Endometrial microvascular endothelial cells (primary cell): ENCODE data around the gene DNAJB6. TPM values are rescaled to one million over a fixed set of nuclear protein-coding genes. Genes with fewer than 3 reads are reported as not detected.

Experiments used
- in situ Hi-C: cut with HindIII; loops from 2 replicates; pipeline ENCODE4 v1.10.0; 2017; ENCODE audit warnings: low sequenced_read_pairs, low pct_unique_long_range_greater_than_20kb; ENCODE audit errors: inconsistent ontology term
- total RNA-seq: library from RNA; depleted of rRNA; stranded (reverse); fragments of >200 nt; gene quantifications from one replicate; pipeline ENCODE4 v1.2.3, GENCODE V29; 2015; ENCODE audit errors: inconsistent ontology term

Gene DNAJB6
- total RNA-seq = 132 TPM

DNA sequence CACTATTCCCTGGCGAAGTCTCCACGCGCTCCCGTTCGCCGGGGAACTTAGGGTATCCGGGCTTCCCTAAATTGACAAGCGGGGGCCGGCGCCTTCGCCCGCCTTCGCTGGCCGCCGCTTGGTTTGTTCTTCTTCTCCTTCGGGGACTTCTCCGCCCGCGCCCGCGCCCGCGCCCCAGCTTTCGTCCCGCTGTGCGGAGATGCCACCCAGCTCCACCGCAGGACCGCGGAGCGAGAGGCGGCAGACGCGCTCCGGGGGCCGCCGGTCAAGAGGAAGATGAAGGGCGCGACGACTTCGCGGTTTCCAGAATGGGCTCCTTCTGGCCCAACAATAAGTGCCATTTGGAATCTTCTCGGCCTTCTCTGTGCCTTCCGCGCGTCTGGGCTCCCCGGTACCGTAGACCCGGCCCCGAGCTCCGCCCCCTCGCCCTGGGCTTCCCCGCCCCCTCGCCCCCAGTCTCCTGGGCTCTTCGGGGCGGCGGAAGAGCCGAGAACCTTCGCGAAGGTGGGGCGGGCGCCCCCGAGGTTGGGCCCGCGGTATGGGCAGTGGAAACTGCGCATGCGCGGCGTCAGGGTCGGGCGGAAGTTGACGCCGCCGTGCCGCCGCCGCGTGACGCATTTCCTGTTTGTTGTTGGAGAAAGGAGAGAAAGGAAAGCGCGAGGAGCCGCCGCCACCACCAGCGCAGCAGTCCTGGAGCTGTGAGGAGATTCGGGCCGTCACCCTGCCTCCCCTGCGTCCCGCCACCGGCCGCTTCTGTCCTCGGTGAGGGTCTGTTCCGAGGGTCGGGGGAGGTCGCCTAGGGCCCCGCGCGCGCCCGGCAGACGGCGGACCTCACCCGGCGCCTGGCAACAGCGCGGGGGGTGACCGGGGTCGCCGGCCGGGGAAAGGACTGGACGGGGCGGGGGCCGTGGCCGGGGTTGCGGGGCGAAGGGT is at the start of gene DNAJB6:
TSS of gene DNAJB6 (plus strand) at position 622 of the 933 bp plus-strand sequence. CDS start 21,569 bp downstream, outside the sequence.
- in situ Hi-C loops = no loop called here

DNA sequence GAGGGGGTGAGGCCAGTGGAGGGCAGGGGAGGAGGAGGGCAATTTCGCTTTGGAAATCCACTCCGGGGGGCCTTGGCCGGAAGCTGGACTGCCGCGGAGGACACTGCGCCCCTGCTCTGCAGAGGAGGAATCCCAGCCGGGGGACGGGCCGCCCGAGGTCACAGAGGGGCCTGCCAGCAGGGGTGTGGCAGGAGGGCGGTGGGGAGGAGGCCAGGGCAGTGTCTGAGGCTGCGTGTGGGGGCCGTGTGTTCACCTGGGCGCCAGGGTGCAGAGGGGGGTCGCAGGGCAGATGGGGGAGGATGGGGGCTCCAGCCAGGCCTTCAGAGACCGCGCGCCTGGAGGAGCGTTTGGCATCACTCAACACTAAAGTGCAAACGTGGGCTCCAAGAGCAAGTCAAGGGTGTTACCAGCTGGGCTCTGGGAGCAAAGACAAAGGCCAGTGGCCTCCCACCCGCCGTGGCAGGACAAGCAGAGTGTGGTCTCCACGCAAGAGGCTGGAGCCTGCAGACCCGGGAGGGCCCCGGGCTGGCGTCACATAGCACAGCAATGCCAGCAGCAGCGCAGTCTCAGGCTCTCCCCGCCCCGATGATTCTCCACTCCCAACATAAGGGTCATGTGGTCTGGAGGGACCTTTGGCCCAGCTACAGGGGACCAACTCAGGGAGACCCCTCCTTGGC is 45.3 kb upstream of the DNAJB6 start:
- in situ Hi-C loops = no loop called here

DNA sequence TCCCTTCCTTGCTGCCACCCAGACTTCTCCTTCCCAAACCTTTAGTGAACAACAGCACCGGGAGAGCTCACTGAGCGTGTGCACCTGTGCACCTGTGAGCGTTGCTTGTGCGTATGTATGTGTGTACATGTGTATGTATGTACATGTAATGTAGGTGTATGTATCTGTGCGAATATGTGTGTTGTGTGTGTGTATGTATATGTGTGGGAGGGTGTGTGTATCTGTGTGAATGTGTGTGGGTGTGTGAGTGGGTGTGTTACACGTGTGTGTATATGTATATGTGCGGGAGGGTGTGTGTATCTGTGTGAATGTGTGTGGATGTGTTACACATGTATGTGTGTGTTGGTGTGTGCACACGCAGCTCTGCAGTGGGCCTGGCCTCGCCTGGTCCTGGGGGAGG is 44.5 kb upstream of the DNAJB6 start:
- in situ Hi-C loops = no loop called here

DNA sequence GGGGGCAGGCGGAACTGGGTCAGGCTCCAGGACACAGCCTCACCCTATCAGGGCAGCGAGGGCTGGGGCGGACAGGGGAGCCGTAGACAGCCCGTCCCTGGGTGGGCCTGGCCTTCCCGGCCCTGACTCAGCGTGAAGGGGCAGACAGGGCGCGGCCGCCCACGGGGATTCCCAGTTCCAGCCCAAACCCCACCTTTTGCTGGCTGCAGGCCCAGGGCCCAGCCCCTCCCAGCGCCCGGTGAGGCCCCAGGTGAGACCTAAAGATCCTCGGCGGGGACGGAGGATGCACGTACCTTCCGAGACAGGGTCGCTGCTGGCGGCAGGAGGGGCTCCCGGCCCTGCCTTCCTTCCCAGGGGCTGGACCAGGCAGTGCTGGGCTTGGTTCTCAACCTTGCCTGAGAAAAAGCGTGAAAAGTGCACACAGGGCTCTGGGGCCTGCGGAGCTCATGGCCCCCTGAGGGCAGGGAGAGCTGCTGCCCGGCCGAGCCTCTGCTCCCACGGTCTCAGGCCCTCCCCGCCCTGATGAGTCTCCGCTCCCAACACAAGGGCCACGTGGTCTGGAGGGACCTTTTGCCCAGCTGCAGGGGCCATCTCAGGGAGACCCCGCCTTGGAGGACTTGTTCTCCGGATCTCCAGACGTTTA is 43.9 kb upstream of the DNAJB6 start:
- in situ Hi-C loops = no loop called here

DNA sequence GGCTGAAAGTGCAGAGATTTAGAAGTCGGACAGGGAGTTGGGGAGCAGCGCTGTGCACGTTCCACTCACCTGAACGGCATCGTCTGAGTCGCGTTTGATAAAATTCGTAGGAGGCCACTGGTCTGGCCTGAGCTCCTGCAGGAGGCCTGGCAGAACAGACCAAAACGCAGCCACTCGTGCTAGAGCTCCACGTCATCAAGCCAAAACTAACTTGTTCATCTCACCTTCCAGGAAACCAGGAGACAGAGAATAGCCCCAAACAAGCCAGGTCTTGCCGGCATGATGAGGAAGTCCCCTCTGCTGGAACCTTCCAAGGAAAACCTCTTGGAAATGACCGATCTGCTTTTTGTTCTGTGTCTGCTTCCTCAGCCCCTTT is 43.4 kb upstream of the DNAJB6 start:
- in situ Hi-C loops = no loop called here

DNA sequence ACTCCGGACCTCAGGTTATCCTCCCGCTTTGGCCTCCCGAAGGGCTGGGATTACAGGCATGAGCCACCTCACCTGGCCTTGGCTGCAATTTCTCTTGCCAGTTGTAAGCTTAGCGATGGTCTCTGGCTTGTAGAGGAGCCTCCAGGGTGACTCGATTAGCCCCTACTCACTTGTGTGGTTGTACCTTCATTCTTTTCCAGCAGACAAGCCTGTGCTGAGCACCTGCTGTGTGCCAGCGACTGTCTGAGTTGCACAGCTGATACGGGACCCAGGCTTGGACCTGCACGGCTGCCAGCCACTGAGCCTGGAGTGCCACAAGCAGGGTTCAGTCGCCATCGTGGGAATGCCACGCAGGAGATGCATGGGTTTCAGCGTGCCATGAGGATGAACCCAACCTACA is 42.0 kb upstream of the DNAJB6 start:
- in situ Hi-C loops = no loop called here

DNA sequence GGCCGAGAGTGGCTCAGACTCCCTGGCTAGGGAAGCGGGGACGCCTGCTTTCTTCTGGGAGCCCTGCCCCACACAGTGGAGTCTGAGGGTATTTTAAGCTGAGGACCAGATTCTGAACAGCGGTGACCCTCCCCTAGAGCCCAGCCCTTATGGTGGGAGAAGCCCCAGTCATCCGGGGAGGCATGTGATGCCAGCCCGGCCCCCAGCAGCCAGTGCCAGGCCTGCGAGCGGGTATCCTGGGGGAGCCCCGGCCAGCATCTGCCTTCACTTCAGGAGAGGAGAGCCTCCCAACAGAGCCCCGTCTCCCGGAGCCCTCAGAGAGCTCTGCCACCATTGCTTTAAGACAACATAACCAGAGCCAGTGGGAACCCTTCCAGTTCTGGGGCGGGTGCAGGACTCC is 41.5 kb upstream of the DNAJB6 start:
- in situ Hi-C loops = no loop called here

DNA sequence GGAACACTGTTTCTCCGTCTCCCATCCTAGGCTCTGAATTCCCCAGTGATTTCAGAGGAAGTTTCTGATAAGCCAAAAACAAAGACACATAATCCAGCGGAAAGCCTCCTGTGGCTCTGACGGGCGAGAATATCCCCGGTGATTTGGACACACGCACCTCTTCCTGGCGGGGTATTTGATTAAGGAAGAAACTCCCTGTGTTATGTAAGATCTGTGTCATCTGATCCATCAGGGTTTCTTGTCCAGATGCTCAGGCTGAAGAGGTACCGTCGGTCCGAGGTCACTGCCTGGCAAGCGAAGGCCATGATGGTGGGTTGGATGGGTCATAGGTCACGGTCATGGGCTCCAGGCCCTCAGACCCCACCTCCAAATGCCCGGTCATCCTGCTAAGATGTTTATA is 39.6 kb upstream of the DNAJB6 start:
- in situ Hi-C loops = no loop called here

DNA sequence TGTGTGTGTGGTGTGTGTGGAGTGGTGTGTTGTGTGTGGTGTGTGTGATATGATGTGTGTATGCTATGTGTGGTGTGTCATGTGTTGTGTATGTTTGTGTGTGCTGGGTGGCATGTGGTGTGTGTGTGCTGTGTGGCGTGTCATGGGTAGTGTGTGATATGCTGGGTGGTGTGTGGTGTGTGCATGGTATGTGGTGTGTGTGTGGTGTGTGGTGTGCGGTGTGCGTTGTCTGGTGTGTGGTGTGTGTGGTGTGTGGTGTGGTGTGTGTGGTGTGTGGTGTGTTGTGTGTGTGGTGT is 37.5 kb upstream of the DNAJB6 start:
- in situ Hi-C loops = no loop called here

DNA sequence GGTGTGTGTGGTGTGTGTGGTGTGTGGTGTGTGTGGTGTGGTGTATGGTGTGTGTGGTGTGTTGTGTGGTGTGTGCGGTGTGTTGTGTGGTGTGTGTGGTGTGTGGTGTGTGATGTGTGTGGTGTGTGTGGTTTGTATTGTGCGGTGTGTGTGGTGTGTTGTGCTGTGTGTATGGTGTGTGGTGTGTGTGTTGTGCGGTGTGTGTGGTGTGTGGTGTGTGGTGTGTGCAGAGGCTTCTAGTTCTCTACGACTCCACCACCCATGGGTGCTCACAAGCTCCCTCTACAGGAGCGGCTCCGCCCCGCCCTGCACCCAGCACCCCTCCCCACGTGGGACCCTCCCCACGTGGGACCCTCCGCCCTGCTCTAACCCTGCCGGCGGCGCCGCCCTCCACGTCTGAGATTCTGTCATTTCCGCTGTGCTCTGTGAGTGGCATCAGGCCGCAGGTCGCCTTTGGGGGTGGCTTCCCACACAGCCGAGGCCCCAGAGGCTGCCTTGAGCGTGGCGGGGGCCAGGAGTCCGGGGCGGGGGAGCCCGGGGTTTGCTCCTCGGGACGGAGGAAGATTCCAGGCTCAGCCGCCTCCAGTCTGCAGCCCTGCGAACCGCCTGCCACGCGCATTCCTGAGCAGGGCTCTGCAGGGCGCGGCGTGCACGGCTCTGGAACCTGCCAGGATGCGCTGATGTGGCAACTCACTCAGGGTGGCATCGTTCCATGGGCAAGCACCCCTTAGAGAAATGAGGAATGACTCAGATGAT is 37.0 kb upstream of the DNAJB6 start:
- in situ Hi-C loops = no loop called here

DNA sequence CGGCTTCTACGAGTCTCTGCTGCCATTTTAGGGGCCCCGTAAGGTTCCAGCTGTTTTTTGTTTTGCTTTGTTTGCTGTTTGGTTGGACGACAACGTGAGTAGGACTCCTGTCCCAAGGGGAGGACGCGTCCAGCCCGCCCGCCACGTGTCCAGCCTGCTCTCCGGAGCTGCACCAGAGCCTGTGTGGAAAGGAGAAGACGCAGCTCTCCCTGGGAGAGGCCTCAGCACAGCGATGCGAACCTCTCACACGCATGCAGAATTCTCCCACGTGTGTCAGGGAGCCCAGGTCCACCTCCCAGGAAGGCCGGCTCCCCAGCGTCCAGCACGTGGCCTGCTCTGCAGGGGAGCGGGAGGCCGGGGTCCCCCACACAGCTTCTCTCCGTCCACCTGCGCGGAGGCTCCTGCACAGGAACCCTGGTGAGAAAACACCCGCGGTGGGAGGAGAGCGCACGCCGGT is 36.4 kb upstream of the DNAJB6 start:
- in situ Hi-C loops = no loop called here

DNA sequence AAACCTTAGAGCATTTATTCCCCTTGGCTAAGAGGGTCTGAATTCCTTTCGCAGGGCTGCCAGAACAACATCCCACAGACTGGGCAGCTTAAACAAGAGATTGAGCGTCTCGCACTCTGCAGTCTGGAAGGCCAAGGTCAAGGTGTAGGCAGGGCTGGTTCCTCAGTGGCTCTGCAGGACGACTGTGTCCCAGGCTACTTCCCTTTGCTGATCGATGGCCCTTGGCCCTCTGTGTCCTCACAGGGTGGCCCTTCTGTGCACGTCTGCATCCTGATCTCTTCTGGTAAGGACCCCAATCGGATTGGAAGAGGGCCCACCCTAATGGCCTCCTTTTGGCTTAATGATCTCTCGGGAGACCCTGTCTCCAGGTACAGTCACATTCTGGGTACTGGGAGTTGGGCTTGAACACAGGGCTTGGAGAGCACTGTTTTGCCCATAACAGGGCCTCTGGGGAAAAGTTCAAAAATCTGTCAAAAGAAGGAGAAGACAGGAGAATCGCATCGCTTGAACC is 35.1 kb upstream of the DNAJB6 start:
- in situ Hi-C loops = no loop called here

DNA sequence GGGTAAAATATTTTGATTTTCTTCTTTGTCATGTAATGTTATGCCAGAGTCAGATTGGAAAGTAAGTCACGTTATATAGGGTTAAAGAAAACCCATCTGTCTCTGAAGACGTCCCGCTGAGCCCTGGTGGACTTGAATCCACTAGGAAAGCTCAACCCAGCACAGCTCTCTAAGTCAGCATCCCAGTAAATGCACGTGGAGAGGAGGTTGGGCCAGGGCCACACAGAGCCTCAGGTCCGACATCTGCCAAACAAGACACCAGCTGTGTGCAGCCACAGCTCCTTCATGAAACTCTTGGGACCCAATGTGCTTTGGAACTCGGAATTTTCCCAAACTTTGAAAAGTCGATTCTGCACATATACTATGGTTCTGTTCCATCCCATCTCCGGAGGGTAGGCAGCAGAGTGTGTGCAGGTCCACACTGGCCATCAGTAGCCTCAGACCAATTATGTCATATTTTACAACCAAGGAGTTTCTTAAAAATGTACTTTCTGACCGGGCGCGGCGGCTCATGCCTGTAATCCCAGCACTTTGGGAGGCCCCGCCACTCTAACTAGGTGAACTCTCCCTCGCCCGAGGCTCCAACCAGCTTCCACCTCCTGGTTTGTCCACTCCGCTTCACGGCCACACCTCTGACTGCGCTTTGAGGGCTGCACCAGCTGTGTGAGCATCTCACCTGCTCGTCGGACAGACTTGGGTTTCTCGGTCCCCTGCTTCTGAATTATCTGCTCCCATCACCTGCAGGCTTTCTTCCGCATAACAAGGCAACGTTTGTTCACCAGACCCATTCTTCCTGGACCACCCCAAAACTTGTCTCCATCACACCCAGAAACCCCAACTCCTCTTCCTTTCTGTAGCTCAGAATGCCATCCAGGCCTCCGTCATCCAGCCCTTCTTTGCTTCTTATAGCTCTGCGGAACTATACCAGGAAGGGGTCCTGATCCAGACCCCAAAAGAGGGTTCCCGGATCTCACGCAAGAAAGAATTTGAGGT is 29.7 kb upstream of the DNAJB6 start:
- in situ Hi-C loops = no loop called here

DNA sequence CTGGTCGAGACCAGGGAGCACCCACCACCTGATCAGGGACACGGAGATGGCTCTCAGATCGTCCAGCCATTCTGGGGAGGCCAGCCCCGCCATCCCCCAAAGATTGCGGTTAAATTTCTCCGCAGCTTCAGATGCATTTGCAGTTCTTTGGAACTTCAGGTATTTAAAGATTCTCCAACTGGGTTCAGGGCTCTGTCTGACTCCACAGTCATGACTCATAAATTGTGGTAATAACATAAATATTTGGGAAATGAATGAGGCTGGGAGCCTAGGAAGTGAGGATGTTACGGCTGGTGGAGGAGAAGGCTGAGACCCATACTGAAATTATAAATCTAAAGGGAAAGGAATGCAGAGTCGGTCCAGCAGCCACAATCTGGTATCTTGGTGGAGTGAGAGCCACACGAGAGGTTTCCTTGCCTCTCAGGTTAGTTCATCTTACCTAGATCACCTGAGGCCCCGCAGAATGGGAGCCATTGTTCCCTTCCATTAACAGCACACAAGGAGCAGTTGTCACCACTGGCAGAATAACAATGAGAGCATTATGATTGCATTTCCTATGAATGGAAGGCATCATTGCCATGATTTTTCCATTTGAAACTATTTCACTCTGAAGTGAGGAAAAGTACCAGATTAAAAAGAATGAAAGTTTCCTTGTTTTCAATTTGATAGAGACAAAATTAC is 26.7 kb upstream of the DNAJB6 start:
- in situ Hi-C loops = no loop called here

DNA sequence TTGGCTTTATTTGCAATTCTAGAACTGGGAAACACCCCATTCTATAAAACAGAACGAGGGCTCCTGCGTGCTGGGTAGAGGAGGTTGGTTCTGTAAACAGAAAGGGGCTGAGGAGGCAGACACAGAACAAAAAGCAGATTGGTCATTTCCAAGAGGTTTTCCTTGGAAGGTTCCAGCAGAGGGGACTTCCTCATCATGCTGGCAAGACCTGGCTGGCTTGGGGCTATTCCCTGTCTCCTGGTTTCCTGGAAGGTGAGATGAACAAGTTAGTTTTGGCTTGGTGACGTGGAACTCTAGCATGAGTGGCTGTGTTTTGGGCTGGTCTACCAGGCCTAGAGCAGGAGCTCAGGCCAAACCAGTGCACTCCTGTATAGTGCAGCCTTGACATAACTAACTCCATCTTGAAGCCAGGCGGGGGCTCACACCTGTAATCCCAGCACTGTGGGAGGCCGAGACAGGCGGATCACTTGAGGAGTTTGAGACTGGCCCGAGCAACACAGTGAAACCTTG is 26.1 kb upstream of the DNAJB6 start:
- in situ Hi-C loops = no loop called here

DNA sequence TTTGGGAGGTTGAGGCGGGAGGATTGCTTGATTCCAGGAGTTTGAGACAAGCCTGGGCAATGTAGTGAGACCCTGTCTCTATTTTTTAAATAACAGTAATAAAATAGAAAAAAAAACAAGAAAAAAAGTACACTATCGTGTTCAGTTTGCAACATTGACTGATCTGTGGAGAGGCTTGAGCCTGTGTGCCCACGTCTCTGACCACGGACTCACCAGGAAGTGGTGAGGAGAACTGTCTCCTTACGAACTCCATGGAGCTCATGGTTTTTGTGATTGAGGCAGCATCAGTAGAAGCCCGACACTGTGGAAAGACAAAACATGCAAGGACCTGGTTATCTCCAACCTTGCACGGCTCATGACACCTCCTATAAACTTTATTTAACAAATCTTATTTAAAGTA is 23.9 kb upstream of the DNAJB6 start:
- in situ Hi-C loops = no loop called here

DNA sequence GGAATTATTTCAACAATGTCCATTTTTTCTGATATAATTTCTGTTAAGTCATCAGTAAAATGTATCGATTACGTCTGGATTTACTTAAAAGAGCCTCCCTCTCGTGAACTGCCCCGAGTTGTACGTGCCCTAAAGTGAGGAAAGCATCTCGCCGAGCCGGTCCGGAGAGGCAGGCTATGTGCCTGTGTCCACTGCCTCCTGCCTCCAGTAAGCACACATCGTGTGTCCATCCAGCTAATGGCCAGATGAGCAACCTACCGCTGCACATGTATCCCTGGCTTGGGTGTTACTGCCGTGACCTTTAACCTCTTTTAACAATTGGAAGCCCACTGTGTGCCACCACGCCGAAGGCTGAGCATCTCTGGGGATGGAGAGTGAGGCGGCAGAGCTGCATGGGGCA is 23.2 kb upstream of the DNAJB6 start:
- in situ Hi-C loops = no loop called here
